GF-D8 (cell line): ENCODE results near the gene MARVELD3.
"Not testable (repeated sequence)": the region's sequence is repeated elsewhere in the genome, so short reads cannot be mapped to it uniquely, and the experiment has no call there.

Source experiments
- DNase-seq: peaks from one replicate; lab custom pipeline; 2025; lab: John Stamatoyannopoulos, UW

Gene MARVELD3

GRCh38 chr16:71626018-71626857, at the start of gene MARVELD3:
MARVELD3 (plus strand) TSS chr16:71626184; CDS start chr16:71626230, 46 bp downstream.
- DNase-seq: no peak

- no peak for DNase-seq
Measured at GRCh38 chr16:71576971-71577370, 49.0 kb upstream of the MARVELD3 start, which contains the start of gene TAT. TAT (minus strand) TSS chr16:71577092; CDS start chr16:71576415, 677 bp downstream.

GRCh38 chr16:71582553-71582848, 43.5 kb upstream of the MARVELD3 start:
- DNase-seq: not testable (repeated sequence)

- no peak for DNase-seq
Measured at GRCh38 chr16:71584543-71585317, 41.3 kb upstream of the MARVELD3 start.

GRCh38 chr16:71585318-71585703, 40.7 kb upstream of the MARVELD3 start:
- no peak for DNase-seq

GRCh38 chr16:71589334-71589733, 36.6 kb upstream of the MARVELD3 start:
- not testable (repeated sequence) for DNase-seq

- DNase-seq: not testable (repeated sequence)
Measured at GRCh38 chr16:71590071-71590470, 35.9 kb upstream of the MARVELD3 start.

- no peak for DNase-seq
Measured at GRCh38 chr16:71590584-71590983, 35.4 kb upstream of the MARVELD3 start.

GRCh38 chr16:71591917-71592316, 34.1 kb upstream of the MARVELD3 start:
- no peak for DNase-seq

GRCh38 chr16:71593048-71593999, 32.7 kb upstream of the MARVELD3 start:
- DNase-seq: no peak

- no peak for DNase-seq
Measured at GRCh38 chr16:71594000-71594646, 31.9 kb upstream of the MARVELD3 start.

- DNase-seq: not testable (repeated sequence)
Measured at GRCh38 chr16:71595340-71595826, 30.6 kb upstream of the MARVELD3 start.

GRCh38 chr16:71598426-71598825, 27.6 kb upstream of the MARVELD3 start:
- not testable (repeated sequence) for DNase-seq

- no peak for DNase-seq
Measured at GRCh38 chr16:71600822-71601221, 25.2 kb upstream of the MARVELD3 start.

GRCh38 chr16:71609066-71609465, 16.9 kb upstream of the MARVELD3 start:
- DNase-seq: no peak

GRCh38 chr16:71610447-71610846, 15.5 kb upstream of the MARVELD3 start:
- DNase-seq: no peak

GRCh38 chr16:71610936-71611871, 14.8 kb upstream of the MARVELD3 start:
- no peak for DNase-seq

GRCh38 chr16:71614956-71615355, 11.0 kb upstream of the MARVELD3 start:
- not testable (repeated sequence) for DNase-seq

- no peak for DNase-seq
Measured at GRCh38 chr16:71618429-71618828, 7.6 kb upstream of the MARVELD3 start.

GRCh38 chr16:71622088-71622487, 3.9 kb upstream of the MARVELD3 start:
- DNase-seq: no peak
